MM.1S (cell line): Measurements from ENCODE around the gene CSRNP3.

Experiments
- CTCF ChIP-seq: fragments of 300-600 bp; sonication (generic); IDR thresholded peaks from 2 replicates; pipeline ENCODE4 v1.5.1; 2016; ENCODE audit warnings: antibody characterized with exemption, low read length, mixed read lengths
- EZH2 ChIP-seq: fragments of 300-600 bp; sonication (generic); optimal IDR thresholded peaks from 2 replicates; pipeline ENCODE3; 2017; ENCODE audit warnings: low read depth, mild to moderate bottlenecking, antibody characterized with exemption, low read length, mixed read lengths
- EZH2phosphoT487 ChIP-seq: fragments of 300-600 bp; sonication (generic); IDR thresholded peaks from 2 replicates; pipeline ENCODE4 v1.6.1; 2018; ENCODE audit warnings: antibody characterized with exemption, low read length

GRCh38 chr2:165435611-165436010, 33.9 kb upstream of the CSRNP3 start:
- no peak for TF ChIP-seq CTCF
- TF ChIP-seq EZH2 = no peak
- TF ChIP-seq EZH2phosphoT487 = no peak
